ENCODE data around the gene C3orf20.

The C3orf20 gene

GRCh38 chr3:14785207-14786155 is 110.5 kb downstream of the C3orf20 start:
- no peak for TF ChIP-seq POLR2A (IDR thresholded peaks at IDR 0.05; ENCODE audit: extremely low read depth, insufficient read length)
- no peak for TF ChIP-seq CTCF (IDR thresholded peaks at IDR 0.05; ENCODE audit: low read depth, low read length)
- TF ChIP-seq MAX (IDR thresholded peaks at IDR 0.05; ENCODE audit: low read depth, low read length) = no peak
- no peak for TF ChIP-seq MYC (IDR thresholded peaks at IDR 0.05; ENCODE audit: low read depth, low read length)
- DNase-seq (ENCODE audit: low read depth) = no peak
- H3K4me3 ChIP-seq (ENCODE audit: low read depth, low read length) = no peak overlapping the region

GRCh38 chr3:14786369-14786768 is 111.4 kb downstream of the C3orf20 start:
- H3K4me3 ChIP-seq (ENCODE audit: low read depth, low read length) = no peak overlapping the region
- TF ChIP-seq POLR2A (IDR thresholded peaks at IDR 0.05; ENCODE audit: extremely low read depth, insufficient read length) (no peak), MAX (IDR thresholded peaks at IDR 0.05; ENCODE audit: low read depth, low read length) (no peak), CTCF (IDR thresholded peaks at IDR 0.05; ENCODE audit: low read depth, low read length) (no peak), MYC (IDR thresholded peaks at IDR 0.05; ENCODE audit: low read depth, low read length) (no peak)
- no peak for DNase-seq (ENCODE audit: low read depth)

GRCh38 chr3:14787630-14788029 is 112.7 kb downstream of the C3orf20 start:
- TF ChIP-seq CTCF (IDR thresholded peaks at IDR 0.05; ENCODE audit: low read depth, low read length) (no peak), MYC (IDR thresholded peaks at IDR 0.05; ENCODE audit: low read depth, low read length) (no peak), POLR2A (IDR thresholded peaks at IDR 0.05; ENCODE audit: extremely low read depth, insufficient read length) (no peak), MAX (IDR thresholded peaks at IDR 0.05; ENCODE audit: low read depth, low read length) (no peak)
- H3K4me3 ChIP-seq (ENCODE audit: low read depth, low read length) = no peak overlapping the region
- no peak for DNase-seq (ENCODE audit: low read depth)

GRCh38 chr3:14788644-14789043 is 113.7 kb downstream of the C3orf20 start:
- no peak overlapping the region for H3K4me3 ChIP-seq (ENCODE audit: low read depth, low read length)
- no peak for DNase-seq (ENCODE audit: low read depth)
- TF ChIP-seq POLR2A (IDR thresholded peaks at IDR 0.05; ENCODE audit: extremely low read depth, insufficient read length) = no peak
- TF ChIP-seq MAX (IDR thresholded peaks at IDR 0.05; ENCODE audit: low read depth, low read length) = no peak
- no peak for TF ChIP-seq CTCF (IDR thresholded peaks at IDR 0.05; ENCODE audit: low read depth, low read length)
- TF ChIP-seq MYC (IDR thresholded peaks at IDR 0.05; ENCODE audit: low read depth, low read length) = no peak

GRCh38 chr3:14789221-14789620 is 114.3 kb downstream of the C3orf20 start:
- TF ChIP-seq POLR2A (IDR thresholded peaks at IDR 0.05; ENCODE audit: extremely low read depth, insufficient read length) (no peak), MAX (IDR thresholded peaks at IDR 0.05; ENCODE audit: low read depth, low read length) (no peak), CTCF (IDR thresholded peaks at IDR 0.05; ENCODE audit: low read depth, low read length) (no peak), MYC (IDR thresholded peaks at IDR 0.05; ENCODE audit: low read depth, low read length) (no peak)
- no peak for DNase-seq (ENCODE audit: low read depth)
- H3K4me3 ChIP-seq (ENCODE audit: low read depth, low read length) = no peak overlapping the region
